ELF-1 (cell line): ENCODE results near the gene PHACTR1.

Source experiments
- DNase-seq: peaks from one replicate; pipeline ENCODE4 v3.0.0-alpha.2; 2016; ENCODE audit warnings: low read depth, low spot score

Gene PHACTR1

GRCh38 chr6:13068586-13069210, 352.1 kb downstream of the PHACTR1 start:
- DNase-seq: no peak

DNA sequence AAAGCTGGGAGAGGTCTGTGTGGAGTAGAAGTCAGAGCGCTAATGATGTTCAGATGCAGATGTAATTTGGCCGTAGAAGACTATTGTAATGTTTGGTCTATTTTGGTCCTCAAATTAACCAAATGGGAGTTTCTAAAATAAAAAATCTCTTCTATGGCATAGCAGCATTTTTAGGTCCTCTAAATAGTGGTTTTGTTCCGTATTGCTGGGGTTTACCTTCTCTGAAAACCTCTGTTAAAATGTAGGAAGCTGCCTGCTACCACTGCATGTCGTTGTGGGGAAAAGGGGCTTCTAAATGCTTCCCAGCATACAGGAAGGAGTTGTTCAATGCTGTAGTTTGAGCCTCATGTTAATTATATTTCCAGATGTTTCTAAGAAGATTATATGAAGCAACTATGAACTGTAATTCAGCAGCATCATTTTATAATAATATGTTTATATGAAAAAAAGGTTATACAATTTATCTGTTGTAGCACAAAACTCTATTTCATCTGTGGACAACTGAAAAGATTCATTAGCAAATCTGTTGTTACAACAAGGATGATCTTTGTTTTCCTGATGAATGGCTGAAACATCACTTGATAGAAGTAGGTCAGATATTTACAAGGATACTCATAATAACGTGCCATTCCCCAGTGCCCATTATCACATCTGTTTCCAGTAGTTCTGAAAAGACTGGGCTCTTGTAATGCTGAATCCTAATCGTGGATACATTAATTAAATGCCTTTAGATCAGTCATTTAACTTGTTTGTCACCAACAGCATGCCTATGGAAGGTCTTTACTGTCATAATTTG, 355.2 kb downstream of the PHACTR1 start:
- DNase-seq: no peak

DNA sequence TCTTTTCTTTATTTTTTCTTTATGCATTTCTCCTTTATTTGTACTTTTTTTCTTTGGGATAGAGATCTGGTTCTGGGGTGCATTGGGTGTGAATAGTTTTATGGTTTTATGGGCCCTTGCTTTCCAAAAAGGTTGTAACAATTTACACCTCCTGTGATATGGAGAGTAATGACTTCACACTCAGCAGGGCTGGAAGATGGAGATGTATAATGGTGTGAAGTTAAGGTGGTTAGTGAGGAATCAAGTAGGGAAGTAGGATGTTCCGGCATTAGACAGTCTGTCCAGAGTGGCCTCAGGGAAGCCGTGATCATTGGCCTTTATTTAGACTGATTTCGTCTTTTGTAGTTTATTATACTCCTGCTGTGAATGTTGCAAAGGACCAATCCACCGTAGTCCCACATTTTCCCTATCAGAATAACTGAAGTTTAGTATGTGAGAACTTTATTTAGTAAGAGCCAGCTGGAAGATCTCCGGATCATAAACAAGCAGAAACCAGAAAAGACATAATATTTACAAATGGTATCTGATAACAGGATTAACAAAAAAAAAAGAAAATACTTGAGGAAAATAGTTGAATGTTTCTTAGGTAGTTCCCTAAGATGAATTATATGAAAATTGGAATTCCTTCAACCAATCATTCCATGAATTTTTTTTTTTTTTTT, 356.2 kb downstream of the PHACTR1 start:
- no peak for DNase-seq

DNA sequence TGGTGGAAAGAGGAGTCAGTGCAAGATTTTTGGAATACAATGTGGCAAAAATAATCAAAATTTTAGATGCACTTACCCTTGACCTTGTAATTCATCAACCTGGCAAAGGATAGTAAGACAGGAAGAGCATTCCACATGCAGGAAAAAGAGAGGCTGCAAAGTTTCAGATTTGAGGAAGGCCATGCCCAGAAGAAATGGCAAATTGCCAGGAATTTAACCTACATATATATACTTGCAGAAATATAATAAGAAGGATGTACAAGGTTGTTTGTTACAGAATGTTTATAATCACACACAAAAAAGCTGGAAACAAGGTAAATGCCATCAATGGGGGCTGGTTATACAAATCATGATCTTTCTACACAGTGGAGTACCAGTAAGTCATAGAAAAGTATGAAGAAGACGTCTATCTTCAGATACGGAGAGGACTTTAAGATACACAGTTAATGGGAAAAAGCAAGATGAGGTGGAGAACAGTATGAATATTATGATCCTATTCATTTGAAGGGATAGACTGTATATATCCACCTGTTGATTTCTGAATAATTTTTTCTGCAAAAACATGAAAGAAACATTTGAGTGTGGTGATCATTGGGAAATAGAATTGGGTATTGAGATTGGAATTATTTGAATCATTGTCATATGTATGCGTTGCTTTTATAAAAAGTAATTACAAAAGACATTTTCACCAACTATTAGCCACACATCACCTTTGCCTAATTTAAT, 358.0 kb downstream of the PHACTR1 start:
- no peak for DNase-seq

GRCh38 chr6:13075141-13075845, 358.7 kb downstream of the PHACTR1 start:
- no peak for DNase-seq

GRCh38 chr6:13076575-13076974, 360.0 kb downstream of the PHACTR1 start:
- DNase-seq: no peak

GRCh38 chr6:13077117-13077516, 360.6 kb downstream of the PHACTR1 start:
- DNase-seq: no peak

GRCh38 chr6:13079096-13079723, 362.6 kb downstream of the PHACTR1 start:
- no peak for DNase-seq

DNA sequence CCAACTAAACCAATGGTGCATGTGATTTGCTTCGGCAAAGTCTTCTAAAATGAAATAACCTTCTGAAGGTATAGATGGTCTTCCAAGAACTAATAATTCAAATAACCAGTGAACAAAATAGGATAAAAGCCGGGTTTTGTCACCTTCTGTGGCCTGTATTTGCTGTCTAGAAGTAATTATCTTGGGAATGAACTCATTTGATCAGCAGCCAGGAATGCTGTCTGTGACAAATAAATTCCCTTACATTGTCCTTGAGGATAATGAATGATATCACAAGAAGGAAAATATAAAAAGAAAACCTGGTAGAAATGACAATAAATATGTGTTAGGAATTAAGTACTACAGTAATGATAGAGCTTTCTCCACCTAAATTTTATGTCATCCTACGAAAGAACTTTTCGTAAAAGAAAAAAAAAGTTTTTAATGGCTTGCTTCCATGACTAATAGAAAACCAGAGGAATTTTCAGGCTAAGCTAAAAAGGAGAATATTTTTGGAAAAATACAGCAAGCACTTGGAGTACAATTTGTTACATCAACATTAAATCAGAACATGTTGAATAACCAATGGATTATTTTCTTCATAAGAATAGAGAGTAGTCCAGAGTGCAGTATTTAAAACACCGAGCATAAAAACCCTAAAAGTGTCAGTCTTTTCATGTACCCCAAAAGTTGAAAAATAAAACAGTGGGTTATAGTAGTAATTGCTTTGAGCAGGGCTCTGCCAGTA, 364.1 kb downstream of the PHACTR1 start:
- DNase-seq: no peak

DNA sequence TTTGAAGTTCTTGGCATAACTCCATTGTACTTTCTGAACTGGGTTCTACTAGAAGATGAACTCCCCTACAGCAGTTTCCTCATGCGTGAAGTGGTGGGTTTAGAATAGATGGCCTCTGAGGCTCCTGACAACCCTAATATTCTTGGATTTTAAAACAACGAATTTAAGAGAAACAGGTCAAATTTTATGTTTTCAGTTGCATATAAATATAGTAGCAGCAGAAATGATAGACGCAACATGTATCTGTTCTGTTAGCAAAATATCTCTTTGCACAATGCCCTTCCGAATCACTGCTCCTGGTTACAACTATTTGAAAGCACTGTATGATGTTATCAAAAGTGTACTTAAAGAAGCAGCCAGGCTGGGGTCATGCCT, 364.6 kb downstream of the PHACTR1 start:
- no peak for DNase-seq

GRCh38 chr6:13089296-13089994, 372.9 kb downstream of the PHACTR1 start:
- DNase-seq: no peak

GRCh38 chr6:13091192-13091591, 374.6 kb downstream of the PHACTR1 start:
- DNase-seq: no peak

DNA sequence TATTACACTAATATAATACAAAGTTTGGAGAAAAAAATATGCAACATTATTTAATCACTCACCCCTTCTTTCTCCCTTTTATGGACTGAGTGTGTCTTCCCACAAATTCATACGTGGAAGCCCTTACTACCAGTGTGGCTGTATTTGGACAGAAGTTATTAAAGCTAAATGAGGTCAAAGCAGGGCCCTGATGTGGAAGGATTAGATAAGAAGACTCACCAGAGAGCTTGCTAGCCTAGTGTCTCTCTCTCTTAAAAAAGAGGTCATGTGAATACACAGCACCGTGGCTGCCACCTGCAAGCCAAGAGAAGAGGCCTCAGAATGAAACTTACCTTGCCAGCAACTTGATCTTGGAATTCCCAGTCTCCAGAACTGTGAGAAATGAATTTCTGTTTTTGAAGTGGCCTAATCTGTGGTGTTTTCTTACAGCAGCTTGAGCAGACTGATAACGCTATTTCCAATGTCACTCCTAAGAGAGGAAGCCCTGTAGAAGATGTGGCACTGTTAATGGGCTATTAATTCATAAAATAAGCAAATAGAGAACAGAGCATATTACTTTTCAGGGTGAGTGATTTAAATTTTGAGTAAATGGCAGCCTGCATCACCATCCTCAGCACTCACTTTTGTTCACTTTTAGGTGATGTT, 378.3 kb downstream of the PHACTR1 start:
- no peak for DNase-seq

GRCh38 chr6:13096084-13096483, 379.5 kb downstream of the PHACTR1 start:
- DNase-seq: no peak

GRCh38 chr6:13097454-13097853, 380.9 kb downstream of the PHACTR1 start:
- DNase-seq: no peak

GRCh38 chr6:13098006-13098405, 381.4 kb downstream of the PHACTR1 start:
- DNase-seq: no peak

DNA sequence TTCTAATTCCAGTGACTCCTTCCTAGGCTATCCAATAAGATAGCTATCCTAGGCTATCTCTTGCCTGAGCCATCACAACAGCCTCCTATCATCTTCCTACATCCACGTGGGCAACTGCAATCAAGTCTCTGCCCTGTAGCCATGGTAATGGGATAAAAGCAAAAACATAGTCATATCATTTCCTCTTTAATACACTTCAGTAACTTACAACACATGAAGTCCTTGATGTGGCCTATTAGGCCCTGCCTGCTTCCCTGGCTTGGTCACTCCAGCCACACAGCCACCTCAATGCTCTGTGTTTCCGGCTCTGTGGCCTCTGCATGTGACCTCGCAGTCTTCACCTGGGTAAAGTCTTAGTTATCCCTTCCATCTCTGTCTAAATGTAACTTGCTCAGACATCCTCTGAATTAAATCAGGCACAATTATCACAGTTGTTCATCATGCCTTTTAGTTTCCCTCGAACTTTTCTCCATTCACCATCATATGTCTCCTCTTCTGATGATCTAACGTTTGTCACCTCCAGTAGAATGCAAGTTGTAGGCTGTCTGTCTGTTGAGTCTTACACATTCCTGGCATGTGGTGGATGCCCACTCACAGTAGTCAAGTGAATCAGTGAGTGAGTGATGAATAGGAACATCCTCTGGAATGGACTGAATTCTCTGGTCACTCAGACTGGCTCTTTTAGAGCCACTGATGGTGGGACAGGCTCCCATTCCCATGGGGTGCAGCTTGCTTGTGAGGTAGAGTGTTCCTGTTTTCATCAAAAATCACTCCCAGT, 382.4 kb downstream of the PHACTR1 start:
- DNase-seq: no peak

- DNase-seq: no peak
Observed at GRCh38 chr6:13099771-13100170, 383.2 kb downstream of the PHACTR1 start.
